Right lobe of liver (tissue), 6 donors: ENCODE measurements around the gene RBM28. TPM values are rescaled to one million over a fixed set of nuclear protein-coding genes. Genes with fewer than 3 reads are reported as not detected.

Experiments
- ATAC-seq, 4 donors: fragments of 200-7000 bp; cut with Tn5 transposase; one replicate each; pipeline ENCODE4 v1.9.1; 2020; ENCODE audit warnings: mild to moderate bottlenecking in 4 of 4, moderate library complexity in 4 of 4
- DNase-seq, 3 donors: peaks; one replicate each; pipeline ENCODE4 v3.0.0-alpha.2; 2020
- H3K27ac ChIP-seq, 3 donors: fragments of 200-600 bp; one replicate each; pipeline ENCODE4 v1.8.0; 2022
- H3K27me3 ChIP-seq, 2 donors: fragments of 200-600 bp; one replicate each; pipeline ENCODE4 v1.8.0; 2022
- H3K36me3 ChIP-seq, 4 donors: fragments of 200-600 bp; sonication (generic) in 1 of 4; one replicate each; pipeline versions ENCODE4 v1.5.1 to v1.8.0; 2017 to 2022; ENCODE audit warnings: control low read depth in 1 of 4
- H3K4me1 ChIP-seq, 4 donors: fragments of 200-600 bp; sonication (generic) in 1 of 4; one replicate each; pipeline versions ENCODE4 v1.5.1 to v1.8.0; 2017 to 2022; ENCODE audit warnings: control low read depth in 1 of 4
- H3K4me3 ChIP-seq, 3 donors: fragments of 200-600 bp; one replicate each; pipeline ENCODE4 v1.8.0; 2022
- H3K9me3 ChIP-seq, 4 donors: fragments of 200-600 bp; sonication (generic) in 1 of 4; one replicate each; pipeline versions ENCODE4 v1.5.1 to v1.8.0; 2017 to 2022; ENCODE audit warnings: control low read depth in 1 of 4
- POLR2A ChIP-seq: fragments of 450-650 bp; IDR thresholded peaks from one replicate; pipeline ENCODE4 v1.6.1; 2017; ENCODE audit warnings: antibody characterized with exemption, mild to moderate bottlenecking
- WGBS: methylation state at CpG from one replicate; pipeline ENCODE4 v1.1.6; 2018; ENCODE audit warnings: low coverage, low lambda C conversion rate; ENCODE audit not compliant: insufficient coverage; ENCODE audit errors: missing lambda C conversion rate; 5-methylcytosine and 5-hydroxymethylcytosine counted together
- intact Hi-C, 2 donors: fragments of 100-400 bp; cut with DNase I; formaldehyde crosslinking; loops; one replicate each; pipeline versions ENCODE4 v1.11.2 to v1.14.1; 2022
- total RNA-seq, 6 experiments: library from RNA; depleted of rRNA in 2 of 6; stranded (reverse); fragments of >200 nt in 2 of 6; fragmentation: NEBNext Ultra II Directional in 3 of 6; extraction: Animal tissue kit (Norgen Biotek cat#: 25700) in 3 of 6; gene quantifications; one replicate each; pipeline versions ENCODE4 v1.1.0 to v1.2.4, GENCODE V29; 2016 to 2023
- TF ChIP-seq, protein P1 (sequence below), 4 donors: fragments of 200-600 bp in 3 of 4; fragments of 450-650 bp in 1 of 4; IDR thresholded peaks; one replicate each; pipeline versions ENCODE4 v1.5.1 to v1.8.0; 2016 to 2022; ENCODE audit warnings: antibody characterized with exemption in 4 of 4, mild to moderate bottlenecking in 2 of 4
- donor health status: DM: no; HTN: yes; CAD: no.
- donor health status: DM: no; HTN: no; CAD: no.
- donor health status: DM: no; HTN: no; CAD: no.
- donor health status: DM: no; HTN: yes; CAD: no.
- donor health status: DM: no; HTN: yes; CAD: no.

Gene RBM28
- total RNA-seq, 6 experiments from 2014 or later: 9.0 to 17.4 (median 11.1) TPM

DNA sequence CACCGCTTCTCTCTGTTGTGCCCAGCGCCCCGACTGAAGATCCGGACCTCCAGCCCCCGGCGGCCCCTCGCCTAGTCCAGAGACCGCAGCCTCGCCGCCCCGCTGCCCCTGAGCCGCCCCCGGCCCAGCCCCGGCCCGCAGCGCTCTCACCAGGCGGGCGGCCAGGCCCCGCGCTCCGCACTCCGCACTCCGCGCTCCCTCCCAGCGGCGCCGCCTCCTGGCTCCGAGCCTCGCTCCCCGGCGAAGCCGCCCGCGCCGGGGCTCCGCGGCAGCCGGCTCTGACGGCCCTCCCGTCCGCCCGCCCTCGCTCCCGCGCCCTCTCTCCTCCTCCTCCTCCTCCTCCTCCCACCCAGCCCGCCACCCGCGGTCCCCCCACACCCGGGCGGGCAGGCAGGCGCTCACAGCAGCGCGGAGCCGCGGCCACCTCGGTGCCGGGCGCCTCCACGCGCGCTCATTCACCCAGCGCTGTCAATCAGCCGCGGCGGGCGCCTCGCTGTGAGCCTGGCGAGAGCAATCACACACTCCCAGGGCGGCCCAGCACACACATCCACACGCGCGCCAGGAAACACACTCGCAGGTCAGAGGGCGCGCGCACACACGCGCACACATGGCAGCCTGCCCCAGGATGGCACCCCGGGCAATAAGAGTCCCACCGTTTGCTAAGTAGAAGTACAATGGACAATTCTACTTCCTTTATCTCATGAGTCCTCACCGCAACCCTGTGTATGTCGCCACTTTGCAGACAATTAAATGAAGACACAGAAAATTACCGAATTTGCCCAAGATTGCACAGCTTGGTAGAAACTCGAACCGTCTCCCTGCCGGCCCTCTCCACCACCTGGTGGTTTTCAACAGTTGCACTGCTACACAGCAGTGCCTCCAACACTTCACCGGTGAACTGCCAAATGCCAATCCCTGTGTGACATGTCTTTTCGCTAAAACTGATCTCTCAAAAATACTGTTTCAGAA, 18.0 kb upstream of the RBM28 start, which contains the start of gene PRRT4:
Gene PRRT4 (minus strand): TSS at position 280 of the 969 bp plus-strand sequence.
- H3K27ac ChIP-seq: no peak within 1 kb of the TSS
- intact Hi-C loops: no loop called here
- H3K4me1 ChIP-seq: peaks cover 0 to 6% (median 0%) of the 10 kb centered on the region in 4 donors
- TF ChIP-seq POLR2A: no peak
- TF ChIP-seq, protein P1, sequence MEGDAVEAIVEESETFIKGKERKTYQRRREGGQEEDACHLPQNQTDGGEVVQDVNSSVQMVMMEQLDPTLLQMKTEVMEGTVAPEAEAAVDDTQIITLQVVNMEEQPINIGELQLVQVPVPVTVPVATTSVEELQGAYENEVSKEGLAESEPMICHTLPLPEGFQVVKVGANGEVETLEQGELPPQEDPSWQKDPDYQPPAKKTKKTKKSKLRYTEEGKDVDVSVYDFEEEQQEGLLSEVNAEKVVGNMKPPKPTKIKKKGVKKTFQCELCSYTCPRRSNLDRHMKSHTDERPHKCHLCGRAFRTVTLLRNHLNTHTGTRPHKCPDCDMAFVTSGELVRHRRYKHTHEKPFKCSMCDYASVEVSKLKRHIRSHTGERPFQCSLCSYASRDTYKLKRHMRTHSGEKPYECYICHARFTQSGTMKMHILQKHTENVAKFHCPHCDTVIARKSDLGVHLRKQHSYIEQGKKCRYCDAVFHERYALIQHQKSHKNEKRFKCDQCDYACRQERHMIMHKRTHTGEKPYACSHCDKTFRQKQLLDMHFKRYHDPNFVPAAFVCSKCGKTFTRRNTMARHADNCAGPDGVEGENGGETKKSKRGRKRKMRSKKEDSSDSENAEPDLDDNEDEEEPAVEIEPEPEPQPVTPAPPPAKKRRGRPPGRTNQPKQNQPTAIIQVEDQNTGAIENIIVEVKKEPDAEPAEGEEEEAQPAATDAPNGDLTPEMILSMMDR (IDR thresholded peaks at IDR 0.05): no peak
- peak within 1 kb of the TSS; percentile 36 to 55 (median 41) for H3K4me3 ChIP-seq
- H3K27me3 ChIP-seq: no peaks in the 10 kb centered on the region
- no peaks in the 10 kb centered on the region for H3K36me3 ChIP-seq
- no peaks in the 10 kb centered on the region for H3K9me3 ChIP-seq
- WGBS: 4% methylated on average over 9 of the region's 88 CpGs
- ATAC-seq (peak; percentile 76 to 83 (median 81)), DNase-seq (peak in 2 of 3 donors; percentile 54 to 70)

DNA sequence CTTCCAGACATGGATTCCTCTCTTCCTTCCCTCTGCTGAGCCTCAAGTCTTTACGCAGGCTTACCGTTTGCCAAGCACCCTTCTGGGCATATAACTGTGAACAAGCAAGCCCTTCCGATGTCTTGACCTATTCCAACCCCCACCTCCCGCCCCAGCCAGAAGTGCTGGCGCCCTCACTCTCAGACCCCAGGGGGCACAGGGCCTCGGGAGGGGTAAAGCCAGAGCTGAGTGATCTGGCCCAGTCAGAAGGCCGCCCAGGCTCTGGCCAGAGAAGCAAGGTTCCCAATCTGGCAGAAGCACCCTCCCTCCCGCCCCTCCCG, 16.6 kb upstream of the RBM28 start:
- H3K27ac ChIP-seq: no peak overlapping the region
- no peaks in the 10 kb centered on the region for H3K9me3 ChIP-seq
- intact Hi-C loops: no loop called here
- H3K4me1 ChIP-seq: peaks cover 0 to 6% (median 0%) of the 10 kb centered on the region in 4 donors
- no peak overlapping the region for H3K4me3 ChIP-seq
- ATAC-seq: no peak
- no peaks in the 10 kb centered on the region for H3K27me3 ChIP-seq
- TF ChIP-seq, protein P1 (IDR thresholded peaks at IDR 0.05): no peak
- no peak for TF ChIP-seq POLR2A
- 42% methylated on average over 6 of the region's 9 CpGs for WGBS
- DNase-seq: no peak
- H3K36me3 ChIP-seq: no peaks in the 10 kb centered on the region

DNA sequence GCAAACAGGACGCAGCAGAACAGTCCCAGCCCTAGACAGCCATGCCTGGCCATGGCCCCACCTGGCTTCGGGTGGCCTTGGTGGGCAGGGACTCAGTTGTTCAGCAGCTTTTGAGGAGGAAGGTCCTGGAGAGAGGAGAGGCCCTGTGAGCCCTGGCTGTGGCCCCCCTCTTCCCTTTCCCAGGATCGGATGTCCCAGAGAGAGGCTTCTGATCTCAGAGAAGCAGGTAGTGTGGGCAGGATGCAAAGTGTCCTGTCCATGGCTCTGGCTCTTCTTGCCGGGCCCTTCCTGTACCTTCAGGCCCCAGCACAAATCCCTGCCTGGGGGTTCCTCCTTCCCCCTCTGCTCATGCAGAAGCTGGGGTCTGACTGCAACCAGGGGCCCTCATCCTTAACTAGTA, 16.2 kb upstream of the RBM28 start:
- Histone ChIP-seq H3K4me3 (no peak overlapping the region), H3K27ac (no peak overlapping the region), H3K27me3 (no peaks in the 10 kb centered on the region), H3K4me1 (peaks cover 0 to 6% (median 0%) of the 10 kb centered on the region in 4 donors), H3K36me3 (no peaks in the 10 kb centered on the region), H3K9me3 (no peaks in the 10 kb centered on the region)
- intact Hi-C loops: no loop called here
- 60% methylated on average over 1 of the region's 4 CpGs for WGBS
- DNase-seq (no peak), ATAC-seq (no peak)
- TF ChIP-seq POLR2A: no peak
- TF ChIP-seq, protein P1 (IDR thresholded peaks at IDR 0.05): no peak

DNA sequence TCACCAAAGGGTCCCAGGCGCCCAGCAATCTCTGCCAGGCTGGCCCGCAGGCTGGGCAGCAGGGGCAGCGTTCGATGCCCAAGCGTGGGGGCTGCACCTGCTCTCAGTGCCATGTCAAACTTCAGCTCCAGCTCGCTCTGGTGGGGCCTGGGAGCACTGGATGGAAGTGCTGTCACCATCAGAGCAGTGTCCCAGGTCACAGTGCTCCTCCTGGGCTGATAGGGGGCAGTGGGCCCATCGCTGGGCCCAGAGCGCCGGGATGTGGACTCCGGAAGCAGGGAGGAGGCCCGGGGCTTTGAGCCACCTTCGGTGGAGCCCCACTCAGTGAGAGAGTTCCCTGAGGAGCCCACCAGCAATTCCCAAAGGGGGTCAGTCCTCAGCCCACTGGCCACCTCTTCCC, 15.6 kb upstream of the RBM28 start:
- WGBS: no CpG with 5 or more reads among the region's 12 CpGs
- intact Hi-C loops: no loop called here
- Histone ChIP-seq H3K4me3 (no peak overlapping the region), H3K36me3 (no peaks in the 10 kb centered on the region), H3K27ac (no peak overlapping the region), H3K4me1 (peaks cover 0 to 6% (median 0%) of the 10 kb centered on the region in 4 donors), H3K27me3 (no peaks in the 10 kb centered on the region), H3K9me3 (no peaks in the 10 kb centered on the region)
- TF ChIP-seq, protein P1 (IDR thresholded peaks at IDR 0.05): no peak
- no peak for TF ChIP-seq POLR2A
- no peak for ATAC-seq
- DNase-seq: no peak
